Testis (tissue), 2 donors: Measurements from ENCODE around the gene DSTN.

ENCODE experiments used
- CTCF ChIP-seq, 3 experiments: fragments of 450-650 bp in 2 of 3; fragments of 200-600 bp in 1 of 3; sonication (generic) in 1 of 3; IDR thresholded peaks; one replicate each; pipeline ENCODE4 v1.5.1; 2016 to 2019; ENCODE audit warnings: antibody characterized with exemption in 3 of 3, mild to moderate bottlenecking in 2 of 3, moderate library complexity in 1 of 3
- POLR2A ChIP-seq: fragments of 450-650 bp; IDR thresholded peaks from one replicate; pipeline ENCODE4 v1.6.1; 2017; ENCODE audit warnings: antibody characterized with exemption, mild to moderate bottlenecking, moderate library complexity

GRCh38 chr20:17555106-17555505 lies 14.8 kb upstream of the DSTN start:
- TF ChIP-seq POLR2A, result no peak
- TF ChIP-seq CTCF (IDR thresholded peaks at IDR 0.05), result no peak
